HepG2 (cell line): ENCODE results near the gene C1R. TPM values are rescaled to one million over a fixed set of nuclear protein-coding genes. Genes with fewer than 3 reads are reported as not detected.

Experiments used
- HOXD1 ChIP-seq: sonication (generic); formaldehyde crosslinking; IDR thresholded peaks from 2 replicates; pipeline ENCODE4 v1.5.0; 2020; ENCODE audit warnings: missing genetic modification reagents
- KDM2A ChIP-seq: sonication (generic); formaldehyde crosslinking; IDR thresholded peaks from 2 replicates; pipeline ENCODE4 v1.4.0; 2020; ENCODE audit warnings: low read depth, missing genetic modification reagents, borderline replicate concordance
- MXI1 ChIP-seq: IDR thresholded peaks from 3 replicates; pipeline ENCODE4 v1.6.1; 2012; ENCODE audit warnings: low read depth, low read length, inconsistent platforms, borderline replicate concordance
- NONO ChIP-seq, 2 experiments: fragments of 450-650 bp in 1 of 2; sonication (generic) in 1 of 2; formaldehyde crosslinking in 1 of 2; IDR thresholded peaks in 1 of 2; conservative IDR thresholded peaks in 1 of 2; 2 replicates each; pipeline versions ENCODE4 v1.6.1 to v1.8.0; 2017 to 2022; ENCODE audit warnings: mild to moderate bottlenecking in 1 of 2, missing genetic modification reagents in 1 of 2, moderate library complexity in 1 of 2
- SSRP1 ChIP-seq: IDR thresholded peaks from 2 replicates; pipeline ENCODE4 v1.6.1; 2016; ENCODE audit warnings: control low read depth
- SUZ12 ChIP-seq: fragments of 150-350 bp; IDR thresholded peaks from 2 replicates; pipeline ENCODE4 v1.6.1; 2014; ENCODE audit warnings: low read depth, low read length
- TBX3 ChIP-seq: fragments of 450-650 bp; IDR thresholded peaks from 2 replicates; pipeline ENCODE4 v1.6.1; 2017; ENCODE audit warnings: antibody characterized with exemption, mild to moderate bottlenecking, inconsistent platforms, borderline replicate concordance
- ZIK1 ChIP-seq: sonication (generic); formaldehyde crosslinking; IDR thresholded peaks from 2 replicates; pipeline ENCODE4 v1.5.0; 2020; ENCODE audit warnings: mild to moderate bottlenecking, low read depth, missing genetic modification reagents, borderline replicate concordance
- ZNF775 ChIP-seq: sonication (generic); formaldehyde crosslinking; IDR thresholded peaks from 2 replicates; pipeline ENCODE4 v1.4.0; 2020; ENCODE audit warnings: missing genetic modification reagents, mild to moderate bottlenecking, moderate library complexity, borderline replicate concordance
- ZNF777 ChIP-seq: sonication (generic); formaldehyde crosslinking; IDR thresholded peaks from 2 replicates; pipeline ENCODE4 v1.4.0; 2020; ENCODE audit warnings: missing genetic modification reagents
- ZSCAN12 ChIP-seq: sonication (generic); formaldehyde crosslinking; IDR thresholded peaks from 2 replicates; pipeline ENCODE4 v1.9.0; 2021; ENCODE audit warnings: mild to moderate bottlenecking, missing genetic modification reagents
- polyA plus RNA-seq, 8 experiments: library from polyadenylated mRNA; depleted of rRNA in 3 of 8; stranded (reverse) in 7 of 8; unstranded in 1 of 8; fragments of >200 nt; fragmentation: Illumina TruSeq in 4 of 8; extraction: Trizol in 4 of 8; gene quantifications; 2 replicates each; pipeline versions ENCODE4 v1.2.1 to v1.2.3, GENCODE V29; 2011 to 2016; ENCODE audit warnings: low read depth in 4 of 8, missing spikeins in 1 of 8, mixed read lengths in 1 of 8; ENCODE audit not compliant: insufficient read depth in 1 of 8
- total RNA-seq, 5 experiments: library from RNA; depleted of rRNA; stranded (reverse); fragments of >200 nt; fragmentation: Illumina TruSeq; extraction: Trizol; gene quantifications; 2 replicates each; pipeline ENCODE4 v1.2.3, GENCODE V29; 2016; ENCODE audit warnings: low read depth in 1 of 5
- TF ChIP-seq, protein P1 (sequence below): sonication (generic); formaldehyde crosslinking; IDR thresholded peaks from 2 replicates; pipeline ENCODE4 v1.5.1; 2020; ENCODE audit warnings: mild to moderate bottlenecking, missing genetic modification reagents, moderate library complexity
- TF ChIP-seq, protein P2 (sequence below): sonication (generic); formaldehyde crosslinking; IDR thresholded peaks from 2 replicates; pipeline ENCODE4 v1.5.1; 2020; ENCODE audit warnings: mild to moderate bottlenecking, moderate library complexity, missing genetic modification reagents
- TF ChIP-seq, protein P3 (sequence below): sonication (generic); formaldehyde crosslinking; IDR thresholded peaks from 2 replicates; pipeline ENCODE4 v1.4.0; 2020; ENCODE audit warnings: missing genetic modification reagents, borderline replicate concordance
- TF ChIP-seq, protein P4 (sequence below): sonication (generic); formaldehyde crosslinking; IDR thresholded peaks from 2 replicates; pipeline ENCODE4 v1.9.0; 2021; ENCODE audit warnings: missing genetic modification reagents, borderline replicate concordance

Gene C1R
- total and polyA plus RNA-seq, 2 of the 13 experiments (the other 11 are each of a cell fraction or from before 2014, with no cell fraction given) = 3.5 to 6.5 TPM

DNA sequence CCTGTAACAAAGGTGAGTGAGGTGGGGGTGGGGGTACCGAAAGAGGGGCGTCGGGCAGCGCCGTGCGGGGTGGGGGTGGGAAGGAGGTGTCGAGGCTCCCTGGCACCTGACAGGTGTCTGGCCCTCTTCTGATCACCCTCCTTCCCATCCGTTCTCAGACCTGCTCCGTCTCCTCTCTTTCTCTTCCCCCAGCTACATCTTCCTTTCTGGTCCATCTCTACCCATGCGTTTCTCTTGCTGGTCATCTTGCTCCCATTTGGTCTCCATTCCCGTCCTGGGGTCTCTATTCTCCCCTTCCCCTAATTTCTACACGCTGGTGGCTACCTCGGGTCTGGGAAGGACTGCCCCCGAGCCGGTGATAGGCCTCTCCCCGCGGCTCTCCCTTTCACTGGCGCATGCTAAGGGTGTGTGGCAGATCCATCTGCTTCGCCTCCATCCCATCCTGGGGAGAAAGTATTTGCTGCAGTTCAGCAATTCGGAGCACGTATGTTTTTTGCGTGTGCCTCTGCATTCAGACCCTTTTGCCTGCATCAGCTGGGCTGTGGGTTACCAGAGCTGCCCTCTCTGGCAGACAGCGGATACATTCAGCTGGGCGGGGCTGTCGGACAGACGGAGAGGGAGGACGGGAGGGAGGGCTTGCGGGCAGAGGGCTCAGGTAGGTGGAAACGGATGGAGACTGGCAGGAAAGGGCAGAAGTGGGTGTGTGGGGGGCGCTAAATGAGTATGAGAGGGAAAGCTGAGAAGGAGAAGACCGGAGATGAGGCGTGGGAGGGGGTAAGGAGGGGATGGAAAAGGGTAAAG lies 38.7 kb upstream of the C1R start (continued):
- TF ChIP-seq KDM2A (peak; percentile 22; the same call in 1 of the 2 replicates), SSRP1 (CRISPR knock-in tag) (no peak), ZNF777 (CRISPR knock-in tag) (no peak), ZNF775 (CRISPR knock-in tag) (no peak), TBX3 (no peak), SUZ12 (no peak), ZSCAN12 (no peak), MXI1 (no peak), NONO (IDR thresholded peaks at IDR 0.05) (no peak), NONO (CRISPR knock-in tag; conservative IDR thresholded peaks at IDR 0.05) (peak; percentile 62), ZIK1 (CRISPR knock-in tag) (no peak), HOXD1 (no peak)
- TF ChIP-seq, protein P1, sequence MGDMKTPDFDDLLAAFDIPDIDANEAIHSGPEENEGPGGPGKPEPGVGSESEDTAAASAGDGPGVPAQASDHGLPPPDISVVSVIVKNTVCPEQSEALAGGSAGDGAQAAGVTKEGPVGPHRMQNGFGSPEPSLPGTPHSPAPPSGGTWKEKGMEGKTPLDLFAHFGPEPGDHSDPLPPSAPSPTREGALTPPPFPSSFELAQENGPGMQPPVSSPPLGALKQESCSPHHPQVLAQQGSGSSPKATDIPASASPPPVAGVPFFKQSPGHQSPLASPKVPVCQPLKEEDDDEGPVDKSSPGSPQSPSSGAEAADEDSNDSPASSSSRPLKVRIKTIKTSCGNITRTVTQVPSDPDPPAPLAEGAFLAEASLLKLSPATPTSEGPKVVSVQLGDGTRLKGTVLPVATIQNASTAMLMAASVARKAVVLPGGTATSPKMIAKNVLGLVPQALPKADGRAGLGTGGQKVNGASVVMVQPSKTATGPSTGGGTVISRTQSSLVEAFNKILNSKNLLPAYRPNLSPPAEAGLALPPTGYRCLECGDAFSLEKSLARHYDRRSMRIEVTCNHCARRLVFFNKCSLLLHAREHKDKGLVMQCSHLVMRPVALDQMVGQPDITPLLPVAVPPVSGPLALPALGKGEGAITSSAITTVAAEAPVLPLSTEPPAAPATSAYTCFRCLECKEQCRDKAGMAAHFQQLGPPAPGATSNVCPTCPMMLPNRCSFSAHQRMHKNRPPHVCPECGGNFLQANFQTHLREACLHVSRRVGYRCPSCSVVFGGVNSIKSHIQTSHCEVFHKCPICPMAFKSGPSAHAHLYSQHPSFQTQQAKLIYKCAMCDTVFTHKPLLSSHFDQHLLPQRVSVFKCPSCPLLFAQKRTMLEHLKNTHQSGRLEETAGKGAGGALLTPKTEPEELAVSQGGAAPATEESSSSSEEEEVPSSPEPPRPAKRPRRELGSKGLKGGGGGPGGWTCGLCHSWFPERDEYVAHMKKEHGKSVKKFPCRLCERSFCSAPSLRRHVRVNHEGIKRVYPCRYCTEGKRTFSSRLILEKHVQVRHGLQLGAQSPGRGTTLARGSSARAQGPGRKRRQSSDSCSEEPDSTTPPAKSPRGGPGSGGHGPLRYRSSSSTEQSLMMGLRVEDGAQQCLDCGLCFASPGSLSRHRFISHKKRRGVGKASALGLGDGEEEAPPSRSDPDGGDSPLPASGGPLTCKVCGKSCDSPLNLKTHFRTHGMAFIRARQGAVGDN (CRISPR knock-in tag) = peak; percentile 49
- TF ChIP-seq, protein P2, sequence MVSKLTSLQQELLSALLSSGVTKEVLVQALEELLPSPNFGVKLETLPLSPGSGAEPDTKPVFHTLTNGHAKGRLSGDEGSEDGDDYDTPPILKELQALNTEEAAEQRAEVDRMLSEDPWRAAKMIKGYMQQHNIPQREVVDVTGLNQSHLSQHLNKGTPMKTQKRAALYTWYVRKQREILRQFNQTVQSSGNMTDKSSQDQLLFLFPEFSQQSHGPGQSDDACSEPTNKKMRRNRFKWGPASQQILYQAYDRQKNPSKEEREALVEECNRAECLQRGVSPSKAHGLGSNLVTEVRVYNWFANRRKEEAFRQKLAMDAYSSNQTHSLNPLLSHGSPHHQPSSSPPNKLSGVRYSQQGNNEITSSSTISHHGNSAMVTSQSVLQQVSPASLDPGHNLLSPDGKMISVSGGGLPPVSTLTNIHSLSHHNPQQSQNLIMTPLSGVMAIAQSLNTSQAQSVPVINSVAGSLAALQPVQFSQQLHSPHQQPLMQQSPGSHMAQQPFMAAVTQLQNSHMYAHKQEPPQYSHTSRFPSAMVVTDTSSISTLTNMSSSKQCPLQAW = peak; percentile 72; the same call in 1 of the 2 replicates
- TF ChIP-seq, protein P3, sequence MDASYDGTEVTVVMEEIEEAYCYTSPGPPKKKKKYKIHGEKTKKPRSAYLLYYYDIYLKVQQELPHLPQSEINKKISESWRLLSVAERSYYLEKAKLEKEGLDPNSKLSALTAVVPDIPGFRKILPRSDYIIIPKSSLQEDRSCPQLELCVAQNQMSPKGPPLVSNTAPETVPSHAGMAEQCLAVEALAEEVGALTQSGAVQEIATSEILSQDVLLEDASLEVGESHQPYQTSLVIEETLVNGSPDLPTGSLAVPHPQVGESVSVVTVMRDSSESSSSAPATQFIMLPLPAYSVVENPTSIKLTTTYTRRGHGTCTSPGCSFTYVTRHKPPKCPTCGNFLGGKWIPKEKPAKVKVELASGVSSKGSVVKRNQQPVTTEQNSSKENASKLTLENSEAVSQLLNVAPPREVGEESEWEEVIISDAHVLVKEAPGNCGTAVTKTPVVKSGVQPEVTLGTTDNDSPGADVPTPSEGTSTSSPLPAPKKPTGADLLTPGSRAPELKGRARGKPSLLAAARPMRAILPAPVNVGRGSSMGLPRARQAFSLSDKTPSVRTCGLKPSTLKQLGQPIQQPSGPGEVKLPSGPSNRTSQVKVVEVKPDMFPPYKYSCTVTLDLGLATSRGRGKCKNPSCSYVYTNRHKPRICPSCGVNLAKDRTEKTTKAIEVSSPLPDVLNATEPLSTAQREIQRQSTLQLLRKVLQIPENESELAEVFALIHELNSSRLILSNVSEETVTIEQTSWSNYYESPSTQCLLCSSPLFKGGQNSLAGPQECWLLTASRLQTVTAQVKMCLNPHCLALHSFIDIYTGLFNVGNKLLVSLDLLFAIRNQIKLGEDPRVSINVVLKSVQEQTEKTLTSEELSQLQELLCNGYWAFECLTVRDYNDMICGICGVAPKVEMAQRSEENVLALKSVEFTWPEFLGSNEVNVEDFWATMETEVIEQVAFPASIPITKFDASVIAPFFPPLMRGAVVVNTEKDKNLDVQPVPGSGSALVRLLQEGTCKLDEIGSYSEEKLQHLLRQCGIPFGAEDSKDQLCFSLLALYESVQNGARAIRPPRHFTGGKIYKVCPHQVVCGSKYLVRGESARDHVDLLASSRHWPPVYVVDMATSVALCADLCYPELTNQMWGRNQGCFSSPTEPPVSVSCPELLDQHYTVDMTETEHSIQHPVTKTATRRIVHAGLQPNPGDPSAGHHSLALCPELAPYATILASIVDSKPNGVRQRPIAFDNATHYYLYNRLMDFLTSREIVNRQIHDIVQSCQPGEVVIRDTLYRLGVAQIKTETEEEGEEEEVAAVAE (CRISPR knock-in tag) = no peak
- TF ChIP-seq, protein P4, sequence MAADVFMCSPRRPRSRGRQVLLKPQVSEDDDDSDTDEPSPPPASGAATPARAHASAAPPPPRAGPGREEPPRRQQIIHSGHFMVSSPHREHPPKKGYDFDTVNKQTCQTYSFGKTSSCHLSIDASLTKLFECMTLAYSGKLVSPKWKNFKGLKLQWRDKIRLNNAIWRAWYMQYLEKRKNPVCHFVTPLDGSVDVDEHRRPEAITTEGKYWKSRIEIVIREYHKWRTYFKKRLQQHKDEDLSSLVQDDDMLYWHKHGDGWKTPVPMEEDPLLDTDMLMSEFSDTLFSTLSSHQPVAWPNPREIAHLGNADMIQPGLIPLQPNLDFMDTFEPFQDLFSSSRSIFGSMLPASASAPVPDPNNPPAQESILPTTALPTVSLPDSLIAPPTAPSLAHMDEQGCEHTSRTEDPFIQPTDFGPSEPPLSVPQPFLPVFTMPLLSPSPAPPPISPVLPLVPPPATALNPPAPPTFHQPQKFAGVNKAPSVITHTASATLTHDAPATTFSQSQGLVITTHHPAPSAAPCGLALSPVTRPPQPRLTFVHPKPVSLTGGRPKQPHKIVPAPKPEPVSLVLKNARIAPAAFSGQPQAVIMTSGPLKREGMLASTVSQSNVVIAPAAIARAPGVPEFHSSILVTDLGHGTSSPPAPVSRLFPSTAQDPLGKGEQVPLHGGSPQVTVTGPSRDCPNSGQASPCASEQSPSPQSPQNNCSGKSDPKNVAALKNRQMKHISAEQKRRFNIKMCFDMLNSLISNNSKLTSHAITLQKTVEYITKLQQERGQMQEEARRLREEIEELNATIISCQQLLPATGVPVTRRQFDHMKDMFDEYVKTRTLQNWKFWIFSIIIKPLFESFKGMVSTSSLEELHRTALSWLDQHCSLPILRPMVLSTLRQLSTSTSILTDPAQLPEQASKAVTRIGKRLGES = no peak
